A549 (cell line): ENCODE measurements around the gene HDHD2. TPM values are rescaled to one million over a fixed set of nuclear protein-coding genes. Genes with fewer than 3 reads are reported as not detected.

Experiments
- ATAC-seq, 2 experiments: fragments of 200-7000 bp in 1 of 2; fragments of >200 bp in 1 of 2; cut with Nextera tagmentation in 1 of 2; cut with Tn5 transposase in 1 of 2; 3 replicates each; pipeline versions ENCODE4 v1.8.0 to v1.9.1; 2018 to 2020; ENCODE audit warnings: mild to moderate bottlenecking in 1 of 2, moderate library complexity in 1 of 2
- CTCF ChIA-PET: fragments of 300-600 bp; sonication (Branson Sonifier 250); formaldehyde crosslinking; extraction: SDS; loops from one replicate; lab custom pipeline; 2021; ENCODE audit warnings: antibody characterized with exemption, inconsistent platforms; lab: Yijun Ruan, JAX
- POLR2A ChIA-PET: fragments of 350-600 bp; formaldehyde crosslinking; extraction: SDS; loops from one replicate; lab custom pipeline; 2021; ENCODE audit warnings: antibody characterized with exemption, inconsistent platforms; lab: Yijun Ruan, JAX
- DNase-seq, 2 experiments: peaks; one replicate each; pipeline versions ENCODE4 v3.0.0 to v3.0.0-alpha.2; 2011 to 2016; ENCODE audit warnings: low read depth in 1 of 2, low spot score in 1 of 2
- FAIRE-seq: peaks from 2 replicates; lab custom pipeline; 2011; peaks lifted over from hg19 to GRCh38; lab: Jason Lieb, UNC
- H3K27ac ChIP-seq, 2 experiments: fragments of >200 bp; sonication (Bioruptor Twin); formaldehyde crosslinking; 3 replicates each; pipeline ENCODE4 v1.5.1; 2016 to 2017
- H3K4me1 ChIP-seq: fragments of >200 bp; sonication (Bioruptor Twin); formaldehyde crosslinking; 3 replicates; pipeline ENCODE4 v1.6.1; 2016
- H3K4me2 ChIP-seq: fragments of >200 bp; sonication (Bioruptor Twin); formaldehyde crosslinking; 3 replicates; pipeline ENCODE4 v1.6.1; 2016
- H3K4me3 ChIP-seq: fragments of >200 bp; sonication (Bioruptor Twin); formaldehyde crosslinking; 3 replicates; pipeline ENCODE4 v1.5.1; 2016
- H3K9me3 ChIP-seq: fragments of >200 bp; sonication (Bioruptor Twin); formaldehyde crosslinking; 3 replicates; pipeline ENCODE4 v1.6.1; 2016
- BCL3 ChIP-seq: fragments of >200 bp; sonication (Bioruptor Twin); formaldehyde crosslinking; IDR thresholded peaks from 3 replicates; pipeline ENCODE4 v1.6.1; 2016
- BHLHE40 ChIP-seq: IDR thresholded peaks from 2 replicates; pipeline ENCODE4 v1.6.1; 2012; ENCODE audit warnings: low read depth, low read length, inconsistent platforms
- CBX8 ChIP-seq: fragments of 200-600 bp; sonication (generic); IDR thresholded peaks from 2 replicates; pipeline ENCODE4 v1.6.1; 2016
- CHD4 ChIP-seq: fragments of 200-600 bp; sonication (generic); IDR thresholded peaks from 2 replicates; pipeline ENCODE4 v1.6.1; 2016; ENCODE audit warnings: antibody characterized with exemption, mild to moderate bottlenecking, borderline replicate concordance
- EHF ChIP-seq: fragments of 250-450 bp; sonication (Bioruptor Pico); IDR thresholded peaks from 2 replicates; pipeline ENCODE4 v1.5.0; 2020; ENCODE audit warnings: mild to moderate bottlenecking
- EP300 ChIP-seq, 2 experiments: fragments of >200 bp; sonication (Bioruptor Twin); formaldehyde crosslinking; IDR thresholded peaks; 2 replicates in 1 of 2; 3 replicates in 1 of 2; pipeline ENCODE4 v1.6.1; 2016 to 2017
- FOSB ChIP-seq: fragments of 250-450 bp; sonication (Bioruptor Pico); IDR thresholded peaks from 2 replicates; pipeline ENCODE4 v1.5.0; 2020; ENCODE audit warnings: mild to moderate bottlenecking, moderate library complexity
- GATA3 ChIP-seq: IDR thresholded peaks from 2 replicates; pipeline ENCODE4 v1.6.1; 2012; ENCODE audit warnings: borderline replicate concordance
- HES2 ChIP-seq: fragments of >200 bp; sonication (Bioruptor Twin); formaldehyde crosslinking; IDR thresholded peaks from 2 replicates; pipeline ENCODE4 v1.6.1; 2016
- HMGXB4 ChIP-seq: fragments of 250-450 bp; sonication (Bioruptor Pico); IDR thresholded peaks from 2 replicates; pipeline ENCODE4 v1.5.0; 2021; ENCODE audit warnings: mild to moderate bottlenecking, moderate library complexity, borderline replicate concordance
- HOXA7 ChIP-seq: fragments of 250-450 bp; sonication (Bioruptor Pico); IDR thresholded peaks from 2 replicates; pipeline ENCODE4 v1.5.0; 2020; ENCODE audit warnings: mild to moderate bottlenecking, moderate library complexity
- HOXB5 ChIP-seq: fragments of 250-450 bp; sonication (Bioruptor Pico); IDR thresholded peaks from 2 replicates; pipeline ENCODE4 v1.5.0; 2020; ENCODE audit warnings: mild to moderate bottlenecking, moderate library complexity
- MAZ ChIP-seq: fragments of 150-350 bp; IDR thresholded peaks from 2 replicates; pipeline ENCODE4 v1.6.1; 2014; ENCODE audit warnings: antibody characterized with exemption, low read depth, low read length, borderline replicate concordance
- MYC ChIP-seq: IDR thresholded peaks from 2 replicates; pipeline ENCODE4 v1.6.1; 2012; ENCODE audit warnings: mild to moderate bottlenecking, inconsistent platforms, low read length, improper control_type of control experiment, borderline replicate concordance
- NR3C1 ChIP-seq: fragments of >200 bp; sonication (Bioruptor Twin); formaldehyde crosslinking; IDR thresholded peaks from 3 replicates; pipeline ENCODE4 v1.6.1; 2017
- PHF8 ChIP-seq: fragments of 200-600 bp; sonication (generic); IDR thresholded peaks from 2 replicates; pipeline ENCODE4 v1.6.1; 2016; ENCODE audit warnings: low read depth, mild to moderate bottlenecking, antibody characterized with exemption, moderate library complexity, borderline replicate concordance
- POLR2AphosphoS2 ChIP-seq: conservative IDR thresholded peaks from 2 replicates; pipeline ENCODE4 v1.6.1; 2012; ENCODE audit warnings: low read length, improper control_type of control experiment, inconsistent platforms
- RARB ChIP-seq: fragments of 250-450 bp; sonication (Bioruptor Pico); IDR thresholded peaks from 2 replicates; pipeline ENCODE4 v1.8.0; 2021; ENCODE audit warnings: mild to moderate bottlenecking, moderate library complexity
- RFX5 ChIP-seq: fragments of 450-650 bp; IDR thresholded peaks from 2 replicates; pipeline ENCODE4 v1.7.1; 2014; ENCODE audit warnings: antibody characterized with exemption, mild to moderate bottlenecking, moderate library complexity
- RNF2 ChIP-seq: fragments of 200-600 bp; sonication (generic); IDR thresholded peaks from 2 replicates; pipeline ENCODE4 v1.6.1; 2016; ENCODE audit warnings: low read depth, mild to moderate bottlenecking, antibody characterized with exemption, moderate library complexity, borderline replicate concordance
- SREBF2 ChIP-seq: fragments of 450-650 bp; IDR thresholded peaks from 2 replicates; pipeline ENCODE4 v1.6.1; 2014; ENCODE audit warnings: mild to moderate bottlenecking, moderate library complexity
- TFCP2L1 ChIP-seq: fragments of 250-450 bp; sonication (Bioruptor Pico); IDR thresholded peaks from 2 replicates; pipeline ENCODE4 v1.5.0; 2021; ENCODE audit warnings: mild to moderate bottlenecking
- TP53 ChIP-seq: fragments of 250-450 bp; sonication (Bioruptor Pico); IDR thresholded peaks from 2 replicates; pipeline ENCODE4 v1.5.0; 2021; ENCODE audit warnings: mild to moderate bottlenecking, moderate library complexity
- ZC3H11A ChIP-seq: fragments of 450-650 bp; IDR thresholded peaks from 2 replicates; pipeline ENCODE4 v1.6.1; 2014; ENCODE audit warnings: antibody characterized with exemption, mild to moderate bottlenecking
- ZSCAN20 ChIP-seq: fragments of 250-450 bp; sonication (Bioruptor Pico); IDR thresholded peaks from 2 replicates; pipeline ENCODE4 v1.8.0; 2022; ENCODE audit warnings: mild to moderate bottlenecking, moderate library complexity
- WGBS: methylation state at CpG from one replicate; pipeline ENCODE4 v1.1.6; 2017; ENCODE audit errors: missing lambda C conversion rate; 5-methylcytosine and 5-hydroxymethylcytosine counted together
- polyA plus RNA-seq, 4 experiments: library from polyadenylated mRNA; depleted of rRNA in 3 of 4; stranded (reverse); fragments of >200 nt; fragmentation: RNase III in 1 of 4; extraction: RNeasy Plus Mini Kit Qiagen cat#74134 plus additional on column Dnase treatment in 1 of 4; gene quantifications; 2 replicates in 3 of 4; 3 replicates in 1 of 4; pipeline ENCODE4 v1.2.3, GENCODE V29; 2011 to 2017

HDHD2 gene
- polyA plus RNA-seq, 2 of the 4 experiments (the other 2 are of a cell fraction), result 12.0 to 16.1 TPM

- H3K4me2 ChIP-seq, result no peak overlapping the region
- TF ChIP-seq TP53 (CRISPR knock-in tag), result no peak
- TF ChIP-seq GATA3, result no peak
- no peak for TF ChIP-seq CHD4
- TF ChIP-seq CBX8, result no peak
- TF ChIP-seq POLR2AphosphoS2, result no peak
- no peak for TF ChIP-seq SREBF2
- no peak for TF ChIP-seq TFCP2L1 (CRISPR knock-in tag)
- TF ChIP-seq EHF (CRISPR knock-in tag), result no peak
- no peak for TF ChIP-seq RNF2
- no peak for TF ChIP-seq PHF8
- TF ChIP-seq HOXA7 (CRISPR knock-in tag), result no peak
- no peak for TF ChIP-seq FOSB (CRISPR knock-in tag)
- TF ChIP-seq BCL3, result no peak
- TF ChIP-seq MAZ, result no peak
- no peak for TF ChIP-seq MYC
- TF ChIP-seq NR3C1, result no peak
- TF ChIP-seq HES2, result no peak
- TF ChIP-seq EP300 (IDR thresholded peaks at IDR 0.05), result no peak
- no peak for TF ChIP-seq HMGXB4
- no peak for ATAC-seq
- FAIRE-seq, result no peak
- H3K27ac ChIP-seq, result no peak overlapping the region
- H3K4me1 ChIP-seq, result no peaks in the 10 kb centered on the region
- ChIA-PET POLR2A (no interaction called here), CTCF (interaction anchor here (1.2 kb wide), 1 partner anchor 16 kb away, joined by 3 read pairs; the partner anchor contains the start of gene HDHD2)
- no peak overlapping the region for H3K4me3 ChIP-seq
- DNase-seq, result no peak
- H3K9me3 ChIP-seq, result no peaks in the 10 kb centered on the region
- 87% methylated on average over 2 of the region's 2 CpGs for WGBS
Measured at GRCh38 chr18:47166294-47166693, 16.0 kb upstream of the HDHD2 start.

GRCh38 chr18:47163241-47163640 is 12.9 kb upstream of the HDHD2 start:
- 78% methylated on average over 5 of the region's 5 CpGs for WGBS
- Histone ChIP-seq H3K4me2 (no peak overlapping the region), H3K4me1 (peaks cover 6% of the 10 kb centered on the region), H3K9me3 (no peaks in the 10 kb centered on the region), H3K4me3 (no peak overlapping the region), H3K27ac (no peak overlapping the region)
- POLR2A ChIA-PET, result interaction anchor here (1.4 kb wide), 1 partner anchor 13 kb away, joined by 7 read pairs; the partner anchor contains the start of gene HDHD2
- no peak for TF ChIP-seq RFX5
- no peak for TF ChIP-seq ZC3H11A
- no peak for TF ChIP-seq RARB (CRISPR knock-in tag)
- no peak for TF ChIP-seq RNF2
- TF ChIP-seq BHLHE40, result no peak
- TF ChIP-seq HOXB5 (CRISPR knock-in tag), result no peak
- TF ChIP-seq HMGXB4, result no peak
- TF ChIP-seq EHF (CRISPR knock-in tag), result no peak
- no peak for TF ChIP-seq TP53 (CRISPR knock-in tag)
- TF ChIP-seq ZSCAN20 (CRISPR knock-in tag), result no peak
- no peak for DNase-seq
- 0 out of 6 replicates have a peak, but pooled peaks of 1 of the 2 experiments have one; percentile 51 for ATAC-seq
- FAIRE-seq, result no peak
- CTCF ChIA-PET, result no interaction called here
